AG04449 (cell line): Measurements from ENCODE around the gene EGFLAM.
A peak's percentile ranks its signal among the peaks of the same experiment; 100 is the strongest.

ENCODE experiments used
- CTCF ChIA-PET: fragments of 350-600 bp; formaldehyde crosslinking; extraction: SDS; loops from one replicate; lab custom pipeline; 2021; ENCODE audit warnings: antibody characterized with exemption; lab: Yijun Ruan, JAX
- POLR2A ChIA-PET: fragments of 400-600, 350-600 bp; formaldehyde crosslinking; extraction: SDS; loops from one replicate; lab custom pipeline; 2020; ENCODE audit warnings: antibody characterized with exemption, inconsistent platforms; lab: Yijun Ruan, JAX
- DNase-seq: peaks from one replicate; pipeline ENCODE4 v3.0.0-alpha.2; 2010; ENCODE audit warnings: low read depth, low spot score
- H3K4me3 ChIP-seq: 2 replicates; pipeline ENCODE4 v1.5.1; 2011; ENCODE audit warnings: low read depth, mild to moderate bottlenecking, control low read depth, low read length
- CTCF ChIP-seq: IDR thresholded peaks from one replicate; pipeline ENCODE4 v1.5.1; 2011; ENCODE audit warnings: mild to moderate bottlenecking, moderate library complexity, low read length, control low read depth, inconsistent platforms; ENCODE audit not compliant: insufficient read depth; ENCODE audit errors: missing control alignments

Gene EGFLAM

GRCh38 chr5:38500573-38501260, 242.4 kb downstream of the EGFLAM start:
- H3K4me3 ChIP-seq = no peak overlapping the region
- CTCF ChIA-PET = interaction anchor here (1.0 to 1.4 kb wide), 3 partner anchors 9 to 59 kb away, joined by 3 to 5 read pairs (median 4); no protein-coding TSS in a partner anchor
- peak; percentile 5 for DNase-seq
- no peak for TF ChIP-seq CTCF
- POLR2A ChIA-PET = no interaction called here

GRCh38 chr5:38506302-38506701, 247.9 kb downstream of the EGFLAM start:
- ChIA-PET CTCF (interaction anchor here (1.2 kb wide), 1 partner anchor 9 kb away, joined by 5 read pairs; no protein-coding TSS in a partner anchor), POLR2A (no interaction called here)
- no peak for TF ChIP-seq CTCF
- DNase-seq = no peak
- H3K4me3 ChIP-seq = no peak overlapping the region

- ChIA-PET CTCF (interaction anchor here (0.8 to 3.0 kb wide), 7 partner anchors 8 to 301 kb away, joined by 3 to 14 read pairs (median 4); no protein-coding TSS in a partner anchor), POLR2A (no interaction called here)
- peak; percentile 79 for DNase-seq
- TF ChIP-seq CTCF = no peak
- H3K4me3 ChIP-seq = no peak overlapping the region
Observed at GRCh38 chr5:38509185-38509584, 250.8 kb downstream of the EGFLAM start.
